ENCODE data around the gene BHLHE41. TPM values are rescaled to one million over a fixed set of nuclear protein-coding genes. Genes with fewer than 3 reads are reported as not detected.

Gene BHLHE41
- total and polyA plus RNA-seq, 4 donors = 0.17 to 0.29 (median 0.23) TPM; not detected in 1

Other genes with a start within 250 kb of the BHLHE41 start
- 1 to 10 TPM; 4.2 to 9.4 TPM for gene RASSF8, start 166.4 kb downstream of the BHLHE41 start, total RNA-seq
- gene RASSF8, start 166.4 kb downstream of the BHLHE41 start, polyA plus RNA-seq = 1 to 10 TPM; 1.7 to 2.4 TPM
- under 1 TPM; 0.33 to 0.67 TPM for gene SSPN, start 70.5 kb upstream of the BHLHE41 start, total RNA-seq
- gene SSPN, start 70.5 kb upstream of the BHLHE41 start, polyA plus RNA-seq = under 1 TPM; 0.42 to 0.50 TPM

Measured in liver (tissue), 4 donors.